Uterus (tissue), 2 donors: ENCODE data around the gene NDUFA11.

ENCODE experiments used
- CTCF ChIP-seq, 4 experiments: fragments of 200-600 bp in 2 of 4; fragments of 450-650 bp in 2 of 4; sonication (generic) in 2 of 4; IDR thresholded peaks; one replicate each; pipeline ENCODE4 v1.5.1; 2016 to 2019; ENCODE audit warnings: antibody characterized with exemption in 4 of 4, mild to moderate bottlenecking in 2 of 4, moderate library complexity in 1 of 4
- POLR2A ChIP-seq, 2 donors: fragments of 450-650 bp; IDR thresholded peaks; one replicate each; pipeline ENCODE4 v1.6.1; 2016; ENCODE audit warnings: antibody characterized with exemption in 2 of 2, mild to moderate bottlenecking in 1 of 2, moderate library complexity in 1 of 2

- TF ChIP-seq POLR2A (IDR thresholded peaks at IDR 0.05) (no peak), CTCF (IDR thresholded peaks at IDR 0.05) (no peak)
Observed at GRCh38 chr19:5931251-5931650, 27.7 kb upstream of the NDUFA11 start.
